ENCODE results near the gene GNRH2.
"Not testable (repeated sequence)": the region's sequence is repeated elsewhere in the genome, so short reads cannot be mapped to it uniquely, and the experiment has no call there.

The GNRH2 gene

DNA sequence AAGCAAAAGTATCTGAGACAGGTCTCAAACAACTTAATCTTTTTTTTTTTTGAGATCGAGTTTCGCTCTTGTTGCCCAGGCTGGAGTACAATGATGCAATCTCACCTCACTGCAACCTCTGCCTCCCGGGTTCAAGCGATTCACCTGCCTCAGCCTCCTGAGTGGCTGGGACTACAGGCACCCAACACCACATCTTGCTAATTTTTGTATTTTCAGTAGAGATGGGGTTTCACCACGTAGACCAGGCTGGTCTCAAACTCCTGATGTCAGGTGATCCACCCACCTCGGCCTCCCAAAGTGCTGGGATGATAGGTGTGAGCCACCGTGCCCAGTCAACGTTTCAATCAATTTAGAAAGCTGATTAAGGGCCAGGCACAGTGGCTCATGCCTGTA is 29.8 kb downstream of the GNRH2 start:
- not testable (repeated sequence) for DNase-seq

DNA sequence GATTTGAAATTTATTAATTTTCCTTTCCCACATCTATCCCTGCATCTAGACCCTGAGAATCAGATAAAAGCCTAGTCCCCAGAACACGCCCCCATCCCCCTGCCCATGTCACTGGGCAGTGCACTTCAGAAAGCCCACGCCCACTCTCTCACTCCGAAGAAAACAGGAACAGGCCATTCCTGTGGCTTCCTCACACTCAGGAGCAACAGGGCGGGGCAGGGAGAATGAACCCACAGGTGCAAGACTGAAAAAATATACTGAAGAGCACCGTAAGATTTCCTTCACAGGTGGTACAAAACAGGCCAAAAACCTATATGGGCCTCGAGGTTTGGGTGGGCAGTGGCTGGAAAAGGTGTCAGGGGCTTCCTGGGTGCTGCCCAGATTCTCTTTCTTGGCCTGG is 31.4 kb downstream of the GNRH2 start:
- DNase-seq = no peak

DNA sequence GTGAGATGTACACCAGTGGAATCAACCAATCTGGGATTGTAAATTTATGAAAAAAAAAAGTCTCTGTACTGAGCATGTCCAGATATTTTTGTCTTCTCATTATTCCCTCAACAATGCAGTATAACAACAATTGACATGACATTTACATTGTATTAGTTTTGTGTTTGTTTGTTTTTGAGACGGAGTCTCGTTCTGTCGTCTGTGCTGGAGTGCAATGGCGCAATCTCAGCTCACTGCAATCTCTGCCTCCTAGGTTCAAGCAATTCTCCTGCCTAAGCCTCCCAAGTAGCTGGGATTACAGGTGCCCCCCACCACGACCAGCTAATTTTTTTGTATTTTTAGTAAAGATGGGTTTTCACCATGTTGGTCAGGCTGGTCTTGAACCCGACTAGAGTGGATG is 31.9 kb downstream of the GNRH2 start:
- not testable (repeated sequence) for DNase-seq

DNA sequence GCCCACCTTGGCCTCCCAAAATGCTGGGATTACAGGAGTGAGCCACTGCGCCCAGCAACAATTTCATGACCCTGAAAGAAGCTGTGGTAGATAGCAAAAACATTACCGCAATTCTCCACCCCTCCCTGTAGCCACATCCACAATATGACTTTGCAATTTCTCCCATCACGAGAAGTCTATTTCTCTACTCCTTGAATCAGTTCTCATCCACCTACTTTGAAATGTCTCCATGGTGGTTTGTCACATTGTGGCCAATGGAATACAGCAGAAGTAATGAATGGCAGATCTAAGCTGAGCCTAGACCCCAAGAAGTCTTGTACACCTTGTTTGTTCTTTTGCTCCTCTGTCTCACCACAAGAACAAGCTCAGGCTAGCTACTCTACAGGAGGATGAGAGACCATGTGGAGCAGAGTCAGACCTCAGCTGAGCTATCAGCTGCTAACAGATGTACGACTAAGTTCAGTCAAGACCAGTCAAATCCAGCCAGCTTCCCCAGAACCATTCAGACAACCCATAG is 34.3 kb downstream of the GNRH2 start:
- no peak for DNase-seq

DNA sequence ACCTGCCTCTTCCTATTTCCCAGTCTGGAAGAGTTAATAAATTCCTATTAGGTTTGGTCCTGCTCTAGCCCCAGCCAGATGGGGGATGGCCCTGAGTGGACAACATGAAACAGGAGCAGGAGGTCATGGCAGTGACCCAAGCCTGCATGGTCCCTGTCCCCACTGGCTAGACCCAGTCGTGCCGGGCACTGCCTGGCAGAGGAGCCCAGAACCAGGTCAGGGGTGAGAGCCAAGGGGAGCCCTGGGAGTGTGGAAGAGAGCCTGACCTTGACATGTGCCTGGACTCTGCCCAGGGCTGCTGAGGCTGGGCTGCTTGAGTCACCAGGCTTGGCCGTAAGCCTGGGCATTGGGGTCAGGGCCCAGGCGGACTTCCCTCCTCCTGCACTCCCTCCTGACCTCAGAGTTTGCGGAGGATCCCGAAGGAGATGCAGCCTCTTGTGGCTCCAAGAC is 37.5 kb downstream of the GNRH2 start:
- no peak for DNase-seq

DNA sequence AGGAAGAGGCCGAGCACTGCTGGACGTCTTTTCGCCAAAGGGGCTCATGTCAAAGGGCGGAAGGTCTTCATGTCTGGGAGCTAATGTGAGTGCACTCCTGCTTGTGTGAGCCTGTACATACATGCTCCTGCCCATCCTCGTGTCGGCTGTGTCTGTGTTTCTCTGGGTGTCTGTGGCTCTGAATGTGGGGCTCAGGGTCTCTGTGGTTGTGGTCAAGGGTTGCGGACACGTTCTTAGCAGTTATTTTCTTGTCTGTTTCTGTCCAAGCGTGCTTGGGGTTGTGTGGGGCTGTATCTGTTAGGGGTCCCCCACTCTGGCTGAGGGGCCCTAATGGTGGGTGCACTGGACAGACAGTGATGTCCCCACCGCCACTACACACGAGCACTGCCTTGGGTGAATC is 38.2 kb downstream of the GNRH2 start:
- no peak for DNase-seq

DNA sequence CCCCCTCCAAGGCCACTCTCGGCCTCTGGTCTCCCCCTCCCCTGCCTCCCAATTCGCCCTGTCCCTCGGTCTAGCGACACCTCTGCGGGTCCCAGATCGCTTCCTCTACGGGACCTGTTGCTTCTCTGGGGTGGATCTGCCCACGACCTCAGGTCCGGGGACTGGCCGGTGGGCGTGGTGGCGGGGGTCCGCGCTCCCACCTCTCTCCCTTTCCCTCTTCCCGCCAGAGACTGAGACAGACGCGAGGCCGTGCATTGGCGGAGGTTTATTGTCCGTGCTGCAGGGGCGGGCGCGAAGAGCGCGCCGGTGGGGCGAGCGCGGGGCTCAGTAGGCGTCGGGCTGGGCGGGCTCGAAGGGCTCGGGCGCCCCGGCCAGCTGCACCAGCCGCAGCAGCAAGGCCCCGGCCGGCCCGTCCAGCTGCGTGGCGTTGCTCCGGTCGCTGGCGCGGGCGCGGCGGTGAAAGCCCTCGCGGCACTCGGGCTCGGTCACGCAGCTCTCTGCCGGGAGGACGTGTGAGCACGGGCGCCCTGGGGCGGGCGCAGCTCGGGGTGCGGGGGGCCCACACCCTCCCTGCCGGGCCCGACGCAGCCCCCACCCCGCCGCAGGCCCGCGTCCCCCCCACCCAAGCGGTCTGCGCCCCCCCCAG is 39.0 kb downstream of the GNRH2 start:
- peak; percentile 26 for DNase-seq

DNA sequence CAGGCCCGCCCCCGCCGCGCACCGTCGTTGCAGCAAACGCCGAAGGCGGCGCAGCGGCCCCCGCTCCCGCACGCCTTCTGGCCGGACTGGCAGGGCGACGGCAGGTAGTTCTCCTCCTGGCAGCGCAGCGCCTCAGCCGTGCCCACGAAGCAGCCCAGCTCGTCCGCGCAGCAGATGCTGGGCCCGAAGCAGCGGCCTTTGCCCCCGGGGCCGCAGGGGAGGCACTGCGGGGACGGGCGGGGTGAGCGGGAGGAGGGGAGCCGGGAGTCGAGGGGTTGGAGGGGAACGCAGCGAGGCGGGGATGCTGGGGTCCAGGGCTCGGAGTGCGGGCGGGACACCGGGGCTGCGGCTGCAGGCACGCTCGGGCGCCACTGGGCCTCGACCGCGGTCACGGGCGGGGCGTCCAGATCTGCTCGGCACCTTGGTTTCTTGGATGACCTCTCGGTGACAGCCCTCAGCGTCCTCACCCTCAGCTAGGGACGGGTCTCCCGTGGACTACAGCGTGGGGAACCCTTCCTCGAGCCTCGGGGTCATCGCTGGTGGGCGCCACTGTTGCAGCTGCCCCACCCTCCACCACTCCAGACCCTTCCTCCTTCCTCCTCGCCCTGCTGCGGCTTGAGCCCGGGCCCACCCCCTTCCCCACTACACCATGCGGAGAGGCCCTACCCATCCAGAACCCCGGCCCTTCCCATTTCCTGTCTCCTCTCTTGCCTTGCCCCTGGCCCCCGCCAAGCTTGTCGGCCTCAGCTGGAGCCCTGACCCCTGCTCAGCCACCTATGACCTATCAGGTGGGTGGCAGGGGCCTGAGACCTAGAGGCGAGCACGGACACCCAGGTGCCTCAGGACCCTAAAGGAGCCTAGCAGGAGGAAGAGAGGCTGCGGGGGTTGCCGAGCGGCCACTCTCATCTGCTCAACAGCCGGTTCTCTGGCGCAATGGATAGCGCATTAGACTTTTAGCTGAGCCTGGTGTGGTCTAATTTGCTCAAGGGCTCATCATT is 39.8 kb downstream of the GNRH2 start:
- DNase-seq = no peak

DNA sequence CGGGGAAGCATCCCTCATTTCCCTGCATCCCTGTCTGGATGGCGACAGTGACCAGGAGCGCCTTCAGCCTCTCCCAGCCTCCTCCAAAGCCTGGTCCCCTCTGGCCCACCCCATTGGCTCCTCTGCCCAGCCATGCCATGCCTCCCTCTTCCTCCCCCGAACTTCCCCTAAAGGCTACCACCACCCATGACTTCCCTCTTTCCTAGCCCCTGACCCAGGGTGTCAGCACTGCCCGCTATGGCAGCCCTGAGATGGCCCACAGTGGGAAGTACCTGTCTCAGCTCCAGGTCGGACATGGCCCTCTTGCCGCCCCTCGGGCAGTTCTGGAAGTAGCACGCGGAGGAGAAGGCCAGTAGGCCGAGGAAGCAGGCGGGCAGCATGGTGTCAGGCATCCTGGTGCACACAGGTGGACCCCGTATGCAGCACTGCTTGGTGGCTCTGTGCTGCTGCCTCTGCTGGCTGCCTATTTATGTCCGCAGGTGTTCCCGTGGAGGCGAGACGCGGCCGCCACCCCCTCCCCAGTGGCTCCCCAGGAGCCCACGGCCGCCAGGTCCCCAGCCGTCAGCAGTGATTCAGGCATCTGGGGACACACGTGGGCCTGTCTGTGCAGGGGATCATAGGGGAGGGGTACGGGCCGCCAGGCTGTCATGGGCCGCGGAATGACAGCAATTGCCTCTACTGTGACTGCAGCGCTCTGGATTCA is 41.0 kb downstream of the GNRH2 start, which contains the start of gene AVP:
Gene AVP, minus strand, starts transcription at position 442 of the 703 bp plus-strand sequence. Its CDS starts 50 bp downstream, at position 392.
- no peak for DNase-seq

DNA sequence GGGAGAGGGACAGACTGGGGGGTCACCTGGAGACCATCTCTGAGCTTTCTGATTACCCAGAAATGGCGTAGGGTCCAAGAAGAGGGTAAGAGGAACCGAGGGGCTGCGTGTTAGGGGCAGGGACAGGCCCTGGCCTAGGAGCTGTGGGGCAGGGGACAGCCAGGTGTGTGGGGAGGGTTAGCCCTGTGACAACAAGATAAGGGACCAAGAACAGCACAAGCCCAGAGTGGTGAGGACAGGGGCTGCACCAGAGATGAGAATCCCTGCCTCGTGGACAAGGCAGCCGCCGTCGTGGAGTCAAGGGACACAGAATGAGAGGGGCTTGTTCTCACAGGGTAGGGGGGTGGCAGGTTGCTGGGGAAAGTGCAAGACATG is 41.6 kb downstream of the GNRH2 start:
- DNase-seq = no peak

DNA sequence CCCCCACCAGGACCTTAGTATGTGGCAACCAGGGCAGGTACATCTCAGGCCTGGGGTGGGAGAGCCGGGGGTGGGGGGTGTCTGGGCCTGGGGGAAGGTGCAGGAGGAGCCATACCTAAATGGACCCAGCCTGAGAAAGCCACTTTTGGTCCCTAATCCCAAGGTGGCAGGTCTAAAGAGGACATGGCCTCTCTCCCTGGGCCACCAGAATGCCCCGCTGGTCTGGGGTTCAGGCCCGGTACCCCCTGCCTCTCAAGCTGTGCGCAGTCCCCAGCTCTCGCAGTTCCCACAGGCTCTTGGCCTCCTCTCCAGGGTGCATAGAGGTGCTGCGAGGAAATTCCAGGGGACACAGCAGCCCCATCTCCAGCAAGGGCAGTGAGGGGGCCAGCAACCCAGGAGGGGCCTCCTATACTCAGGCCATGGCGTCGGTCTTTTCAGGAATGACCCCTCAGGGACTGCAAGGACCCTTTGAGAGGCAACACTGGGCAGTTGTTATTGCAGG is 42.2 kb downstream of the GNRH2 start:
- DNase-seq = no peak

DNA sequence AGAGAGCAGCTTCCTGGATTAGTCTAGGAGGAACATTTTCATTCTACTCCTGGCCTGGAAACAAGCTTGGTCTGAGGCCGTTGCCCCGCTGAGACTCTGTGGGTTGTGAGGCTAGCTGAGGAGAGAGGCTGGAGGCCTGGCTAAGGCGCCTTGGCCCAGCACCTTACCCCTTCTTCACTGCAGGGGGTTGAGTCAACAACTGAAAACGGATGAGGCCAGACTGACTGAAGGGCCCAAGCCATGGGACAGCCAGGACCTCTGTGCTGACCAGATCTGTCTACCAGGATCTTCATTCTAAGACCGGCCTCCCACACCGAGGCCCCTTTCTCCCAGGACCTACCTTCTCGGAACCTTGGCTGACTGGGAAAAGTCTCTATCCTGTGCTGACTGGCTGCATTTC is 44.6 kb downstream of the GNRH2 start:
- DNase-seq = no peak

DNA sequence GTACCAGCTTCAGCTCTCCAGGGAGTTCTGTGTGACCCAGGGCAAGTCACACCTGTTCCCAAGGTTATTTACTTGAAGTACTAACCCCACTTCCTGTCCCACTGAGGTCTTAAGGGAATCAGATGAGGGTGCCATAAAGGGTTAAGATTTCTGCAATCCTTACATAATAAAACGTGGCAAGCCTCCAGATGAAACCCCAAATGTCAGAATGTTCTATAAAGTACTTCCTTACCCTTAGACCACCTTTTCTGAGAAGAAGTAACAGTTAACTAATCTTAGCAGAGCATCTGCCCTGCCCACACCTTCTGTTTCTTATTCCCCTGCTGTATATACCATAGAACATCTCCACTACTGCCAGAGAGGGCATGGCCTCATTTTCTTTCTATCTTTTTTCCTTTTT is 47.1 kb downstream of the GNRH2 start:
- DNase-seq = no peak

DNA sequence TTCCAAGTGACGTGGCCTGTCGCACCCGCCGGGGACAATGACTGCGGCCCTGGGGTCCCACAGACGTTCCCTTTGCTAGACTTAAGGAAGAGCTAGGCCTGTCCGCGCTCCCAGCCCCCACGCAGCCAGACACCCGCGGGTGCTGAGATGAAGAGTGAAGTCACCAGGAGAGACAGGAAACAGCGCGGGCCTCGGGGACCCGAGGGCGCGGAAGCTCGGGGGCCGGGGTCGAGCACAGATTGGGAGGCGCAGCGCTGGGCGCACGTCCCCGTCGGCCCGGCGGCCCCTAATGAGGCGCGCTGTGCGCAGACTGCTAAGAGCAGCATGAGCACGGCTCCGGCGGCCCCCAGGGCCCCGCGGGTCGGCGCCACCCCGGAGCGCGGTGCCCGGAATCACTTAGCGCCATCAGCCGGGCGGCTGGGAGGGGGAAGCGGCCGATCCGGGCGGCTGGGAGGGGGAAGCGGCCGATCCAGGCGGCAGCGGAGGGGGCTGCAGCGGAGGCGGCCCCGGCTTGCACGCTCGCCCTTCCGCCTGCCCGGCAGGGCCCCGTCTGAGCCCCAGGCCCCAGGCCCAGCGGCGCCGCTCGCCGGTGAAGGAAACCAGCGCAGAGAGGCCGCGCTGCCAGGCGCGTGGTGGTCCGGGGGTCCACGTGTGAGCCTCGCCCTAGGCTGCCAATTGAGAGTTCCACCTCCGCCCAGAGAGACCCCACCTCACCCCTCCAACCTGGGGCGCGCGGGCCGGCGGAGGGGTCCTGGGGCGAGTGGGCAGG is 49.4 kb downstream of the GNRH2 start:
- DNase-seq = peak; percentile 75

DNA sequence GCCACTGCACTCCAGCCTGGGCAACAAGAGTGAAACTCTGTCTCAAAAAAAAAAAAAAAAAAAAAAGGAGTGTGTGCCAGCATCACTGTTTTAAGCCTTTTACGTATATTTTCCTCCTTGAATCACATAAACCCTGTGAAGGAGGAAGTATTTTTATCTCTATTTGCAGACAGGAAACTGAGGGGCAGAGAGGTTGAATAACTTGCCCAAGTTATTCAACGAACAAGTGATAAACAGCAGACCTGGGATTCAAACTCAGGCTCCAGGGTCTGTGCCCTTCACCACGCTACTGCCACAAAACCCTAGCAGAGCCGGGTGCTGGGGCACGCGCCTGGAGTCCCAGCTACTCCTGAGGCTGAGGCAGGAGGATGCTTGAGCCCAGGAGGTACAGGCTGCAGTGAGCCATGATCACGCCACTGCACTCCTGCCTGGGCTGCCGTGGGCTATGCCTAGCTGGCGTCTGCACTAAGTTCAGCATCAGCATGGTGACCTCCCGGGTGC is 50.5 kb downstream of the GNRH2 start:
- DNase-seq = no peak

DNA sequence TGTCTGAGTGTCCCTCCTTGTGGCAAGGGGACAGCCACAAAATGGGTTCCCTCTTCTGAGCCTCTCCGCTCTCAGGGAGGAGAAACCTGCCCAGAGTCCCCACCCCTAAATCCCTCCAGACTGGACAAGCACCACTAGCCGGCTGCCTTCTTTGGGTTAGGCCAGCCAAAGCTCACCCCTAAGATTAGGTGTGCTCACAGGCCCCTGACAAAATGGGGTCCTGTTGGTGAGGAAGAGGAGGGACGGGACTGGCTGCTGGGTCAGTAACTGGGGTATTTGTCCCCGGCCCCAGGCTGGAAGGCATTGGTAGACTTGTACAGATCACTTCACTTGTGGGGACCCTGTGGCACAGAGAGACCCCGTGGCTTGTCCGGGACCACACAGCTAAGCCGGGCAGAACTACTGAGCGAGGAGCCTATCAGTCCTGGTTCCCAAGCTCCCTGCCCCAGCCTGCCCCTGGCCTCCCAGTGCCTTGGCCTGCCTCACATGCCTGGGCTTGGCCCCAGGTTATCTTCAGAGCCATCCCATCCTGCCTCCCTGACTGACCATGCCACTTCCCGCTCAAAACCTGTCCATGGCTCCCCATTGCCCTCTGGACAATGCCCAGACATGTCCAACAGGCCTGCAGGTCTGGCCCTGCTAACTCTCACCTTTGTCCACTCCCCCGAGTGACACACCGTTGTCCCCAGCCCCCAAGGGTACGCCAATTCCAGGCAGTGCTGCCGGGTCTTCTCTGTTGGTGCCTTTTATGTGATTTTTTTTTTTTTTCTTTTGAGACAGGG is 51.6 kb downstream of the GNRH2 start:
- no peak for DNase-seq

Data from right kidney (tissue), 1 donor.